Measurements from ENCODE around the gene SYK. TPM values are rescaled to one million over a fixed set of nuclear protein-coding genes. Genes with fewer than 3 reads are reported as not detected.

The SYK gene
- total RNA-seq, 1 experiment from 2014 or later, result 5.9 TPM

- Mint-ChIP-seq H3K27ac (ENCODE audit: low read depth, unreplicated experiment) (no peak overlapping the region), H3K27me3 (ENCODE audit: insufficient read depth, unreplicated experiment) (no peaks in the 10 kb centered on the region), H3K9me3 (ENCODE audit: unreplicated experiment) (peaks cover 7% of the 10 kb centered on the region), H3K4me3 (ENCODE audit: unreplicated experiment) (no peak overlapping the region), H3K36me3 (ENCODE audit: insufficient read depth, unreplicated experiment) (no peaks in the 10 kb centered on the region), H3K4me1 (ENCODE audit: insufficient read depth, unreplicated experiment) (peaks cover 5% of the 10 kb centered on the region)
- no peak for DNase-seq (ENCODE audit: unreplicated experiment)
- CTCF ChIA-PET, result interaction anchor here (1.3 kb wide), 1 partner anchor 525 kb away, joined by 3 read pairs; no protein-coding TSS in a partner anchor
- TF ChIP-seq, protein P1, sequence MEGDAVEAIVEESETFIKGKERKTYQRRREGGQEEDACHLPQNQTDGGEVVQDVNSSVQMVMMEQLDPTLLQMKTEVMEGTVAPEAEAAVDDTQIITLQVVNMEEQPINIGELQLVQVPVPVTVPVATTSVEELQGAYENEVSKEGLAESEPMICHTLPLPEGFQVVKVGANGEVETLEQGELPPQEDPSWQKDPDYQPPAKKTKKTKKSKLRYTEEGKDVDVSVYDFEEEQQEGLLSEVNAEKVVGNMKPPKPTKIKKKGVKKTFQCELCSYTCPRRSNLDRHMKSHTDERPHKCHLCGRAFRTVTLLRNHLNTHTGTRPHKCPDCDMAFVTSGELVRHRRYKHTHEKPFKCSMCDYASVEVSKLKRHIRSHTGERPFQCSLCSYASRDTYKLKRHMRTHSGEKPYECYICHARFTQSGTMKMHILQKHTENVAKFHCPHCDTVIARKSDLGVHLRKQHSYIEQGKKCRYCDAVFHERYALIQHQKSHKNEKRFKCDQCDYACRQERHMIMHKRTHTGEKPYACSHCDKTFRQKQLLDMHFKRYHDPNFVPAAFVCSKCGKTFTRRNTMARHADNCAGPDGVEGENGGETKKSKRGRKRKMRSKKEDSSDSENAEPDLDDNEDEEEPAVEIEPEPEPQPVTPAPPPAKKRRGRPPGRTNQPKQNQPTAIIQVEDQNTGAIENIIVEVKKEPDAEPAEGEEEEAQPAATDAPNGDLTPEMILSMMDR (IDR thresholded peaks at IDR 0.05; ENCODE audit: unreplicated experiment), result no peak
- POLR2A ChIA-PET, result no interaction called here
- no TSS peak for BruUV-seq (replicated peaks)
- intact Hi-C loops (cut with micrococcal nuclease), result no loop called here
Measured at GRCh38 chr9:90907790-90908189, 106.2 kb downstream of the SYK start.

DNA sequence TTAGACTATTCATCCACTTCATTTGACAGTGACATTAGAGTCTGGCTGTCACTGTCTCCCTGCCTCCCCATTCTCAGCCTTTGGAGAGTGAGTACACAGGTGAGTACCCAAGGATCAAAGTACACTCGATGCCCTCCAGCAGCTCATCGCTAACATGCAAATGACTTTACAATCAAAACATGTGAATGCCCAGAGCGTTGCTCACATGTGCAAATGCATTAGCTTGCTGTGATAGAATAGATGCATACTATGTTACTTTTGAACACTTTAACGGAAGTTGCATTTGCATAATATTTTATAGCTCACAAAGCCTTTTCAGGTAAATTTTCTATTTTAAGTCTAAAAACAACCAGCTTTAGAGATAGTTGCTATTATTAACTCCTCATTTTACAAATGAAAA, 107.6 kb downstream of the SYK start:
- TF ChIP-seq, protein P1 (IDR thresholded peaks at IDR 0.05; ENCODE audit: unreplicated experiment), result no peak
- ChIA-PET CTCF (interaction anchor here (1.0 kb wide), 1 partner anchor 850 kb away, joined by 6 read pairs; no protein-coding TSS in a partner anchor), POLR2A (interaction anchor here (0.9 kb wide), 1 partner anchor 9 kb away, joined by 3 read pairs; no protein-coding TSS in a partner anchor)
- no peaks in the 10 kb centered on the region for H3K36me3 Mint-ChIP-seq (ENCODE audit: insufficient read depth, unreplicated experiment)
- no peak overlapping the region for H3K4me3 Mint-ChIP-seq (ENCODE audit: unreplicated experiment)
- DNase-seq (ENCODE audit: unreplicated experiment), result no peak
- H3K9me3 Mint-ChIP-seq (ENCODE audit: unreplicated experiment), result no peaks in the 10 kb centered on the region
- H3K4me1 Mint-ChIP-seq (ENCODE audit: insufficient read depth, unreplicated experiment), result peaks cover 5% of the 10 kb centered on the region
- intact Hi-C loops (cut with micrococcal nuclease), result no loop called here
- BruUV-seq (replicated peaks), result no TSS peak
- no peak overlapping the region for H3K27ac Mint-ChIP-seq (ENCODE audit: low read depth, unreplicated experiment)
- H3K27me3 Mint-ChIP-seq (ENCODE audit: insufficient read depth, unreplicated experiment), result no peaks in the 10 kb centered on the region

GRCh38 chr9:90909747-90910283, 108.2 kb downstream of the SYK start:
- no TSS peak for BruUV-seq (replicated peaks)
- Mint-ChIP-seq H3K27me3 (ENCODE audit: insufficient read depth, unreplicated experiment) (no peaks in the 10 kb centered on the region), H3K36me3 (ENCODE audit: insufficient read depth, unreplicated experiment) (no peaks in the 10 kb centered on the region), H3K4me3 (ENCODE audit: unreplicated experiment) (no peak overlapping the region), H3K27ac (ENCODE audit: low read depth, unreplicated experiment) (no peak overlapping the region), H3K9me3 (ENCODE audit: unreplicated experiment) (no peaks in the 10 kb centered on the region), H3K4me1 (ENCODE audit: insufficient read depth, unreplicated experiment) (peaks cover 9% of the 10 kb centered on the region)
- ChIA-PET POLR2A (interaction anchor here (0.9 kb wide), 1 partner anchor 9 kb away, joined by 3 read pairs; no protein-coding TSS in a partner anchor), CTCF (interaction anchor here (0.6 to 1.0 kb wide), 3 partner anchors 452 to 1120 kb away, joined by 3 to 6 read pairs (median 4); partner anchors contain the start of gene AUH)
- no peak for DNase-seq (ENCODE audit: unreplicated experiment)
- intact Hi-C loops (cut with micrococcal nuclease), result loop anchor here (10.0 kb wide), 1 partner anchor 285 kb away; no protein-coding TSS in a partner anchor
- TF ChIP-seq, protein P1 (IDR thresholded peaks at IDR 0.05; ENCODE audit: unreplicated experiment), result no peak

DNA sequence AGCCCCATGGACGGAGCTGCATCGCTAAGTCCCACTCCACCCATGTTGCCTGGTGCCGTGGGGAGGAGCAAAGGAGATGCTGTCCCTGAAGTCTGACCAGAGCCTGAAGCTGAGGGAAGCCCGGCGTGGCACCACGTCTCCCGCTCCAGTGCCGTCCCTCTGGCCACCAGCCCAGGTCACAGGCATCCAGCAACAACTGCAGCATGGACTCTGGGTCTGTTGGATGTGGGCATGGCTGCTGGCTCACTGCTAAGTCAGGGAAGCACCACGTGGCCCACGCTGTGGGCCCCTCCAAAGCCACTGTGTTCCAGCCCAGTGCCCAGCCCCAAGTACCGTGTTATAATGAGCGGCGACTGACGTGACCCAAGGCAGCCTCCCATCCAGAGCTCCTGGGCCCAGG, 112.6 kb downstream of the SYK start:
- POLR2A ChIA-PET, result interaction anchor here (1.1 to 3.6 kb wide), 8 partner anchors 86 to 769 kb away, joined by 4 to 24 read pairs (median 12); partner anchors contain the start of gene NFIL3
- Mint-ChIP-seq H3K36me3 (ENCODE audit: insufficient read depth, unreplicated experiment) (no peaks in the 10 kb centered on the region), H3K9me3 (ENCODE audit: unreplicated experiment) (no peaks in the 10 kb centered on the region), H3K4me3 (ENCODE audit: unreplicated experiment) (no peak overlapping the region), H3K27ac (ENCODE audit: low read depth, unreplicated experiment) (no peak overlapping the region), H3K4me1 (ENCODE audit: insufficient read depth, unreplicated experiment) (peaks cover 13% of the 10 kb centered on the region), H3K27me3 (ENCODE audit: insufficient read depth, unreplicated experiment) (no peaks in the 10 kb centered on the region)
- no peak for DNase-seq (ENCODE audit: unreplicated experiment)
- CTCF ChIA-PET, result interaction anchor here (0.6 to 7.7 kb wide), 28 partner anchors 22 to 1362 kb away, joined by 3 to 68 read pairs (median 5); partner anchors contain the start of gene NFIL3
- TF ChIP-seq, protein P1 (IDR thresholded peaks at IDR 0.05; ENCODE audit: unreplicated experiment), result no peak
- BruUV-seq (replicated peaks), result no TSS peak
- intact Hi-C loops (cut with micrococcal nuclease), result loop anchor here (2.0 to 10.0 kb wide), 2 partner anchors 175 to 281 kb away; no protein-coding TSS in a partner anchor

All from MCF 10A (cell line).